HepG2 (cell line): ENCODE data around the gene S1PR3. TPM values are rescaled to one million over a fixed set of nuclear protein-coding genes. Genes with fewer than 3 reads are reported as not detected.

Experiments used
- ATAC-seq: fragments of 200-7000 bp; cut with Tn5 transposase; 3 replicates; pipeline ENCODE4 v1.9.1; 2020; ENCODE audit warnings: mild to moderate bottlenecking, moderate library complexity
- BruUV-seq: library from RNA; stranded (reverse); fragments of 400-500 nt; replicated peaks from 2 replicates; lab custom pipeline; 2021; lab: Mats Ljungman, UMichigan
- CTCF ChIA-PET: fragments of 300-600 bp; formaldehyde crosslinking; extraction: SDS; loops from one replicate; lab custom pipeline; 2021; ENCODE audit warnings: low total read pairs, inconsistent platforms, low intra/inter-chr PET ratio; lab: Yijun Ruan, JAX
- POLR2A ChIA-PET: fragments of 350-600 bp; sonication (Branson Sonifier 250); formaldehyde crosslinking; loops from one replicate; lab custom pipeline; 2020; ENCODE audit warnings: antibody characterized with exemption, inconsistent platforms; lab: Yijun Ruan, JAX
- DNase-seq: peaks from one replicate; pipeline ENCODE4 v3.0.0-alpha.2; 2015; ENCODE audit warnings: low spot score
- FAIRE-seq: peaks from 3 replicates; lab custom pipeline; 2011; peaks lifted over from hg19 to GRCh38; lab: Jason Lieb, UNC
- H2AFZ ChIP-seq: one replicate; pipeline ENCODE4 v1.6.1; 2011; ENCODE audit warnings: low read length, inconsistent platforms
- H3K27ac ChIP-seq: fragments of 300-600 bp; 3 replicates; pipeline ENCODE4 v1.8.0; 2011; ENCODE audit warnings: mixed run types, mild to moderate bottlenecking, mixed read lengths, low read length, inconsistent platforms; ENCODE audit not compliant: insufficient read depth; ENCODE audit errors: extremely low read length
- H3K27me3 ChIP-seq, 2 experiments: fragments of 200-600 bp in 1 of 2; 2 replicates in 1 of 2; 3 replicates in 1 of 2; pipeline versions ENCODE4 v1.6.0 to v1.8.0; 2011; ENCODE audit warnings: low read length in 2 of 2, mild to moderate bottlenecking in 2 of 2, moderate library complexity in 2 of 2, inconsistent platforms in 1 of 2; ENCODE audit not compliant: insufficient read depth in 2 of 2, control insufficient read depth in 1 of 2
- H3K36me3 ChIP-seq, 2 experiments: fragments of 200-600 bp in 1 of 2; replicated peaks in 1 of 2; 2 replicates in 1 of 2; 3 replicates in 1 of 2; pipeline versions ENCODE4 v1.5.1 to v1.8.0; 2011; ENCODE audit warnings: low read length in 2 of 2, inconsistent platforms in 1 of 2; ENCODE audit not compliant: insufficient read depth in 2 of 2, control insufficient read depth in 1 of 2
- H3K4me1 ChIP-seq: 2 replicates; pipeline ENCODE4 v1.5.1; 2012; ENCODE audit warnings: low read length, inconsistent platforms; ENCODE audit not compliant: insufficient read depth
- H3K4me2 ChIP-seq: 2 replicates; pipeline ENCODE4 v1.6.0; 2011; ENCODE audit warnings: low read depth, low read length, inconsistent platforms
- H3K4me3 ChIP-seq, 3 experiments: fragments of 200-600 bp in 1 of 3; sonication (generic), shearing (Covaris generic) in 1 of 3; replicated peaks in 1 of 3; 2 replicates each; pipeline ENCODE4 v1.5.1; 2011 to 2016; ENCODE audit warnings: low read length in 3 of 3, inconsistent platforms in 2 of 3, low read depth in 2 of 3, mild to moderate bottlenecking in 2 of 3, control low read depth in 1 of 3, mixed read lengths in 1 of 3; ENCODE audit not compliant: insufficient read depth in 1 of 3
- H3K79me2 ChIP-seq: one replicate; pipeline ENCODE4 v1.6.1; 2011; ENCODE audit warnings: low read length, inconsistent platforms; ENCODE audit not compliant: insufficient read depth
- H3K9ac ChIP-seq: 2 replicates; pipeline ENCODE4 v1.6.0; 2011; ENCODE audit warnings: mild to moderate bottlenecking, low read depth, low read length, inconsistent platforms; ENCODE audit not compliant: insufficient read depth
- H3K9me3 ChIP-seq: 2 replicates; pipeline ENCODE4 v1.5.1; 2012; ENCODE audit warnings: mild to moderate bottlenecking, low read length
- H4K20me1 ChIP-seq: 2 replicates; pipeline ENCODE4 v1.6.0; 2011; ENCODE audit warnings: inconsistent platforms, mild to moderate bottlenecking, low read length, moderate library complexity; ENCODE audit not compliant: insufficient read depth
- ARNTL ChIP-seq: sonication (generic); formaldehyde crosslinking; IDR thresholded peaks from 2 replicates; pipeline ENCODE4 v1.4.0; 2020; ENCODE audit warnings: mild to moderate bottlenecking, missing genetic modification reagents
- ATAD3A ChIP-seq: sonication (generic); formaldehyde crosslinking; IDR thresholded peaks from 2 replicates; pipeline ENCODE4 v1.4.0; 2020; ENCODE audit warnings: missing genetic modification reagents
- CREB1 ChIP-seq, 2 experiments: fragments of 450-650 bp in 1 of 2; IDR thresholded peaks; 2 replicates each; pipeline ENCODE4 v1.6.1; 2016 to 2017; ENCODE audit warnings: control low read depth in 1 of 2, mild to moderate bottlenecking in 1 of 2, missing compliant biosample characterization in 1 of 2, missing genetic modification characterization in 1 of 2
- HOXA3 ChIP-seq: sonication (generic); formaldehyde crosslinking; IDR thresholded peaks from 2 replicates; pipeline ENCODE4 v1.5.0; 2020; ENCODE audit warnings: missing genetic modification reagents
- MAFK ChIP-seq, 2 experiments: IDR thresholded peaks in 1 of 2; conservative IDR thresholded peaks in 1 of 2; 2 replicates each; pipeline ENCODE4 v1.6.1; 2011; ENCODE audit warnings: improper control_type of control experiment in 2 of 2, low read length in 2 of 2
- MED8 ChIP-seq: sonication (generic); formaldehyde crosslinking; IDR thresholded peaks from 2 replicates; pipeline ENCODE4 v1.8.1; 2023; ENCODE audit warnings: mild to moderate bottlenecking, missing genetic modification reagents; ENCODE audit not compliant: insufficient replicate concordance
- NFIB ChIP-seq: sonication (generic); formaldehyde crosslinking; IDR thresholded peaks from 2 replicates; pipeline ENCODE4 v1.9.0; 2021; ENCODE audit warnings: missing genetic modification reagents, mild to moderate bottlenecking, borderline replicate concordance
- ZFP36L1 ChIP-seq: sonication (generic); formaldehyde crosslinking; IDR thresholded peaks from 2 replicates; pipeline ENCODE4 v1.8.0; 2022; ENCODE audit warnings: mild to moderate bottlenecking, missing genetic modification reagents, moderate library complexity
- ZNF263 ChIP-seq: sonication (generic); formaldehyde crosslinking; IDR thresholded peaks from 2 replicates; pipeline ENCODE4 v1.4.0; 2020; ENCODE audit warnings: missing genetic modification reagents
- ZNF788 ChIP-seq: sonication (generic); formaldehyde crosslinking; IDR thresholded peaks from 2 replicates; pipeline ENCODE4 v1.5.0; 2020; ENCODE audit warnings: mild to moderate bottlenecking, missing genetic modification reagents, borderline replicate concordance
- WGBS: methylation state at CpG from one replicate; pipeline ENCODE4 v1.1.6; 2017; ENCODE audit warnings: low lambda C conversion rate; 5-methylcytosine and 5-hydroxymethylcytosine counted together
- in situ Hi-C: cut with HindIII; loops from 2 replicates; pipeline ENCODE4 v1.10.0; 2017; ENCODE audit warnings: low pct_unique_long_range_greater_than_20kb; ENCODE audit not compliant: extremely low pct_ligation_motif_present
- intact Hi-C: fragments of 100-400 bp; cut with micrococcal nuclease; formaldehyde crosslinking; loops from one replicate; pipeline ENCODE4 v1.10.0; 2022; ENCODE audit not compliant: unreplicated experiment
- polyA plus RNA-seq, 8 experiments: library from polyadenylated mRNA; depleted of rRNA in 3 of 8; stranded (reverse) in 7 of 8; unstranded in 1 of 8; fragments of >200 nt; fragmentation: Illumina TruSeq in 4 of 8; extraction: Trizol in 4 of 8; gene quantifications; 2 replicates each; pipeline versions ENCODE4 v1.2.1 to v1.2.3, GENCODE V29; 2011 to 2016; ENCODE audit warnings: low read depth in 4 of 8, missing spikeins in 1 of 8, mixed read lengths in 1 of 8; ENCODE audit not compliant: insufficient read depth in 1 of 8
- total RNA-seq, 5 experiments: library from RNA; depleted of rRNA; stranded (reverse); fragments of >200 nt; fragmentation: Illumina TruSeq; extraction: Trizol; gene quantifications; 2 replicates each; pipeline ENCODE4 v1.2.3, GENCODE V29; 2016; ENCODE audit warnings: low read depth in 1 of 5
- TF ChIP-seq, protein P1 (sequence below): IDR thresholded peaks from 2 replicates; pipeline ENCODE4 v1.4.0; 2020; ENCODE audit warnings: mild to moderate bottlenecking, missing genetic modification reagents
- TF ChIP-seq, protein P2 (sequence below): sonication (generic); formaldehyde crosslinking; IDR thresholded peaks from 2 replicates; pipeline ENCODE4 v1.8.0; 2022; ENCODE audit warnings: missing genetic modification reagents, mild to moderate bottlenecking, moderate library complexity, borderline replicate concordance
- TF ChIP-seq, protein P3 (sequence below): sonication (generic); formaldehyde crosslinking; IDR thresholded peaks from 2 replicates; pipeline ENCODE4 v1.5.1; 2020; ENCODE audit warnings: missing genetic modification reagents, mild to moderate bottlenecking, borderline replicate concordance

The S1PR3 gene
- total and polyA plus RNA-seq, 2 of the 13 experiments (the other 11 are each of a cell fraction or from before 2014, with no cell fraction given) = 0.02 TPM; not detected in 1

DNA sequence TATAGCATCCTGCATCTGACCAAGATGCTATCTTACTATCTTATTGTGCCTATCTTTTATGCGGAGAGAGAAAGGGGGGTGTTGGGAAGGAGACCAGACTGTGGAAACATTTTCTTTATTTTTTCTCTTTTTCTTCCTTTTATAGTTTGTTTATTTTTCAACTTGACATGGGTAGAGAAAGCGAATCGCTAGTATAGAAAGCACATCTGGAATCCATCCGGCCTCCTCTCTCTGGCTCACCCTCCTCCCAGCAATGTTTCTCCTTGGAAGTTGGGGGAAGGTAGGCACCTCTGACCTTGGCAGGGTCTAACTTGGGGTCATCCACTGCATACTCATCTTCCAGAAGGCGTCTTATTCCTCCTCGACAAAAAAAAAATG is 3.9 kb downstream of the S1PR3 start:
- TF ChIP-seq ZFP36L1 (CRISPR knock-in tag) (no peak), CREB1 (IDR thresholded peaks at IDR 0.05) (no peak), CREB1 (CRISPR knock-in tag; IDR thresholded peaks at IDR 0.05) (no peak), MAFK (conservative IDR thresholded peaks at IDR 0.05 in 1 of 2, IDR thresholded peaks at IDR 0.05 in 1 of 2; ENCODE audit: low read length in 2 of 2) (no peak), ATAD3A (CRISPR knock-in tag) (no peak), ZNF788 (CRISPR knock-in tag) (no peak), HOXA3 (CRISPR knock-in tag) (no peak), ARNTL (CRISPR knock-in tag) (no peak), NFIB (CRISPR knock-in tag) (no peak), MED8 (CRISPR knock-in tag) (no peak), ZNF263 (CRISPR knock-in tag) (no peak)
- TF ChIP-seq, protein P1, sequence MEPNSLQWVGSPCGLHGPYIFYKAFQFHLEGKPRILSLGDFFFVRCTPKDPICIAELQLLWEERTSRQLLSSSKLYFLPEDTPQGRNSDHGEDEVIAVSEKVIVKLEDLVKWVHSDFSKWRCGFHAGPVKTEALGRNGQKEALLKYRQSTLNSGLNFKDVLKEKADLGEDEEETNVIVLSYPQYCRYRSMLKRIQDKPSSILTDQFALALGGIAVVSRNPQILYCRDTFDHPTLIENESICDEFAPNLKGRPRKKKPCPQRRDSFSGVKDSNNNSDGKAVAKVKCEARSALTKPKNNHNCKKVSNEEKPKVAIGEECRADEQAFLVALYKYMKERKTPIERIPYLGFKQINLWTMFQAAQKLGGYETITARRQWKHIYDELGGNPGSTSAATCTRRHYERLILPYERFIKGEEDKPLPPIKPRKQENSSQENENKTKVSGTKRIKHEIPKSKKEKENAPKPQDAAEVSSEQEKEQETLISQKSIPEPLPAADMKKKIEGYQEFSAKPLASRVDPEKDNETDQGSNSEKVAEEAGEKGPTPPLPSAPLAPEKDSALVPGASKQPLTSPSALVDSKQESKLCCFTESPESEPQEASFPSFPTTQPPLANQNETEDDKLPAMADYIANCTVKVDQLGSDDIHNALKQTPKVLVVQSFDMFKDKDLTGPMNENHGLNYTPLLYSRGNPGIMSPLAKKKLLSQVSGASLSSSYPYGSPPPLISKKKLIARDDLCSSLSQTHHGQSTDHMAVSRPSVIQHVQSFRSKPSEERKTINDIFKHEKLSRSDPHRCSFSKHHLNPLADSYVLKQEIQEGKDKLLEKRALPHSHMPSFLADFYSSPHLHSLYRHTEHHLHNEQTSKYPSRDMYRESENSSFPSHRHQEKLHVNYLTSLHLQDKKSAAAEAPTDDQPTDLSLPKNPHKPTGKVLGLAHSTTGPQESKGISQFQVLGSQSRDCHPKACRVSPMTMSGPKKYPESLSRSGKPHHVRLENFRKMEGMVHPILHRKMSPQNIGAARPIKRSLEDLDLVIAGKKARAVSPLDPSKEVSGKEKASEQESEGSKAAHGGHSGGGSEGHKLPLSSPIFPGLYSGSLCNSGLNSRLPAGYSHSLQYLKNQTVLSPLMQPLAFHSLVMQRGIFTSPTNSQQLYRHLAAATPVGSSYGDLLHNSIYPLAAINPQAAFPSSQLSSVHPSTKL (CRISPR knock-in tag) = no peak
- TF ChIP-seq, protein P2, sequence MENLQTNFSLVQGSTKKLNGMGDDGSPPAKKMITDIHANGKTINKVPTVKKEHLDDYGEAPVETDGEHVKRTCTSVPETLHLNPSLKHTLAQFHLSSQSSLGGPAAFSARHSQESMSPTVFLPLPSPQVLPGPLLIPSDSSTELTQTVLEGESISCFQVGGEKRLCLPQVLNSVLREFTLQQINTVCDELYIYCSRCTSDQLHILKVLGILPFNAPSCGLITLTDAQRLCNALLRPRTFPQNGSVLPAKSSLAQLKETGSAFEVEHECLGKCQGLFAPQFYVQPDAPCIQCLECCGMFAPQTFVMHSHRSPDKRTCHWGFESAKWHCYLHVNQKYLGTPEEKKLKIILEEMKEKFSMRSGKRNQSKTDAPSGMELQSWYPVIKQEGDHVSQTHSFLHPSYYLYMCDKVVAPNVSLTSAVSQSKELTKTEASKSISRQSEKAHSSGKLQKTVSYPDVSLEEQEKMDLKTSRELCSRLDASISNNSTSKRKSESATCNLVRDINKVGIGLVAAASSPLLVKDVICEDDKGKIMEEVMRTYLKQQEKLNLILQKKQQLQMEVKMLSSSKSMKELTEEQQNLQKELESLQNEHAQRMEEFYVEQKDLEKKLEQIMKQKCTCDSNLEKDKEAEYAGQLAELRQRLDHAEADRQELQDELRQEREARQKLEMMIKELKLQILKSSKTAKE (CRISPR knock-in tag) = no peak
- TF ChIP-seq, protein P3, sequence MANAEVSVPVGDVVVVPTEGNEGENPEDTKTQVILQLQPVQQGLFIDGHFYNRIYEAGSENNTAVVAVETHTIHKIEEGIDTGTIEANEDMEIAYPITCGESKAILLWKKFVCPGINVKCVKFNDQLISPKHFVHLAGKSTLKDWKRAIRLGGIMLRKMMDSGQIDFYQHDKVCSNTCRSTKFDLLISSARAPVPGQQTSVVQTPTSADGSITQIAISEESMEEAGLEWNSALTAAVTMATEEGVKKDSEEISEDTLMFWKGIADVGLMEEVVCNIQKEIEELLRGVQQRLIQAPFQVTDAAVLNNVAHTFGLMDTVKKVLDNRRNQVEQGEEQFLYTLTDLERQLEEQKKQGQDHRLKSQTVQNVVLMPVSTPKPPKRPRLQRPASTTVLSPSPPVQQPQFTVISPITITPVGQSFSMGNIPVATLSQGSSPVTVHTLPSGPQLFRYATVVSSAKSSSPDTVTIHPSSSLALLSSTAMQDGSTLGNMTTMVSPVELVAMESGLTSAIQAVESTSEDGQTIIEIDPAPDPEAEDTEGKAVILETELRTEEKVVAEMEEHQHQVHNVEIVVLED = no peak
- ChIA-PET CTCF (no interaction called here), POLR2A (no interaction called here)
- 67% methylated on average over 6 of the region's 6 CpGs for WGBS
- no peak for DNase-seq
- Histone ChIP-seq H3K4me3 (no peak overlapping the region), H3K9me3 (no peaks in the 10 kb centered on the region), H4K20me1 (no peaks in the 10 kb centered on the region), H3K79me2 (no peaks in the 10 kb centered on the region), H3K27ac (no peak overlapping the region), H3K36me3 (no peaks in the 10 kb centered on the region), H3K4me2 (no peak overlapping the region), H3K9ac (no peak overlapping the region), H3K4me1 (peaks cover 11% of the 10 kb centered on the region; the same call in 1 of the 2 replicates), H2AFZ (no peak overlapping the region), H3K27me3 (peaks cover 0 to 21% of the 10 kb centered on the region in 2 experiments; a peak in 3 of 5 replicates)
- BruUV-seq = no TSS peak
- no peak for FAIRE-seq
- intact Hi-C loops = no loop called here
- in situ Hi-C loops = no loop called here
- no peak for ATAC-seq
